GM23338 (cell line): Measurements from ENCODE around the gene GSG1L.

Experiments used
- CTCF ChIP-seq, 2 experiments: fragments of 200-600 bp in 1 of 2; sonication (generic) in 1 of 2; conservative IDR thresholded peaks; 2 replicates each; pipeline versions ENCODE4 v1.5.1 to v1.6.1; 2016 to 2017; ENCODE audit warnings: antibody characterized with exemption in 2 of 2, low read depth in 2 of 2, mild to moderate bottlenecking in 2 of 2, moderate library complexity in 1 of 2
- EZH2phosphoT487 ChIP-seq: fragments of 200-600 bp; sonication (generic); IDR thresholded peaks from one replicate; pipeline ENCODE4 v1.8.1; 2018; ENCODE audit warnings: antibody characterized with exemption; ENCODE audit not compliant: unreplicated experiment
- POLR2AphosphoS5 ChIP-seq: IDR thresholded peaks from 2 replicates; pipeline ENCODE4 v1.6.1; 2016; ENCODE audit warnings: antibody characterized with exemption, low read depth
- STAT1 ChIP-seq: IDR thresholded peaks from one replicate; pipeline ENCODE4 v1.6.1; 2016; ENCODE audit warnings: antibody characterized with exemption; ENCODE audit not compliant: unreplicated experiment

- TF ChIP-seq EZH2phosphoT487, result no peak
- TF ChIP-seq CTCF (conservative IDR thresholded peaks at IDR 0.05; ENCODE audit: low read depth in 2 of 2), result no peak
- no peak for TF ChIP-seq POLR2AphosphoS5
- no peak for TF ChIP-seq STAT1
Measured at GRCh38 chr16:27853101-27853500, 210.4 kb downstream of the GSG1L start.
